Left ventricle myocardium inferior (tissue), 1 donor: ENCODE measurements around the gene GPC6. TPM values are rescaled to one million over a fixed set of nuclear protein-coding genes. Genes with fewer than 3 reads are reported as not detected.

Source experiments
- DNase-seq: peaks from one replicate; pipeline ENCODE4 v3.0.0-alpha.2; 2020
- H3K27ac ChIP-seq: fragments of 200-600 bp; replicated peaks from 2 replicates; pipeline ENCODE4 v1.8.0; 2021
- H3K27me3 ChIP-seq: fragments of 200-600 bp; 2 replicates; pipeline ENCODE4 v1.8.0; 2021; ENCODE audit warnings: low read depth
- H3K36me3 ChIP-seq: fragments of 200-600 bp; 2 replicates; pipeline ENCODE4 v1.8.0; 2021
- H3K4me1 ChIP-seq: fragments of 200-600 bp; 2 replicates; pipeline ENCODE4 v1.8.0; 2021
- H3K4me3 ChIP-seq: fragments of 200-600 bp; 2 replicates; pipeline ENCODE4 v1.8.0; 2021; ENCODE audit warnings: mild to moderate bottlenecking, moderate library complexity
- H3K9me3 ChIP-seq: fragments of 200-600 bp; replicated peaks from 2 replicates; pipeline ENCODE4 v1.8.0; 2021
- CTCF ChIP-seq: fragments of 200-600 bp; IDR thresholded peaks from 2 replicates; pipeline ENCODE4 v1.8.0; 2021; ENCODE audit warnings: antibody characterized with exemption, mild to moderate bottlenecking, borderline replicate concordance
- intact Hi-C: fragments of 100-400 bp; cut with micrococcal nuclease; formaldehyde crosslinking; loops from one replicate; pipeline ENCODE4 v1.11.0; 2022
- total RNA-seq: library from RNA; stranded (reverse); fragmentation: NEBNext Ultra II Directional; extraction: Animal tissue kit (Norgen Biotek cat#: 25700); gene quantifications from one replicate; pipeline ENCODE4 v1.2.1, GENCODE V29; 2021
- donor health status: DM: no; HTN: yes; CAD: no; lungs with severe emphysema.

The GPC6 gene
- total RNA-seq, 1 donor from 2014 or later = 1.8 TPM

- no peaks in the 10 kb centered on the region for H3K36me3 ChIP-seq
- H3K4me1 ChIP-seq = no peaks in the 10 kb centered on the region
- no peaks in the 10 kb centered on the region for H3K9me3 ChIP-seq
- no peaks in the 10 kb centered on the region for H3K27me3 ChIP-seq
- no peak overlapping the region for H3K4me3 ChIP-seq
- no peak overlapping the region for H3K27ac ChIP-seq
- no peak for DNase-seq
- intact Hi-C loops = no loop called here
- TF ChIP-seq CTCF = no peak
These were observed 80.5 kb downstream of the GPC6 start for GRCh38 chr13:93307136-93307535.

GRCh38 chr13:93307651-93308050 lies 81.0 kb downstream of the GPC6 start:
- Histone ChIP-seq H3K9me3 (no peaks in the 10 kb centered on the region), H3K27me3 (no peaks in the 10 kb centered on the region), H3K4me3 (no peak overlapping the region), H3K27ac (no peak overlapping the region), H3K4me1 (no peaks in the 10 kb centered on the region), H3K36me3 (no peaks in the 10 kb centered on the region)
- no peak for DNase-seq
- intact Hi-C loops = no loop called here
- TF ChIP-seq CTCF = no peak

GRCh38 chr13:93309886-93310523 lies 83.4 kb downstream of the GPC6 start:
- Histone ChIP-seq H3K27me3 (no peaks in the 10 kb centered on the region), H3K27ac (no peak overlapping the region), H3K36me3 (no peaks in the 10 kb centered on the region), H3K4me1 (no peaks in the 10 kb centered on the region), H3K9me3 (no peaks in the 10 kb centered on the region), H3K4me3 (no peak overlapping the region)
- TF ChIP-seq CTCF = no peak
- DNase-seq = no peak
- intact Hi-C loops = no loop called here

- Histone ChIP-seq H3K4me1 (no peaks in the 10 kb centered on the region), H3K27me3 (no peaks in the 10 kb centered on the region), H3K27ac (no peak overlapping the region), H3K4me3 (no peak overlapping the region), H3K9me3 (no peaks in the 10 kb centered on the region), H3K36me3 (no peaks in the 10 kb centered on the region)
- intact Hi-C loops = no loop called here
- no peak for DNase-seq
- TF ChIP-seq CTCF = no peak
These were observed 90.2 kb downstream of the GPC6 start for GRCh38 chr13:93316841-93317240.

GRCh38 chr13:93318534-93319254 lies 92.1 kb downstream of the GPC6 start:
- H3K4me1 ChIP-seq = no peaks in the 10 kb centered on the region
- no peak for TF ChIP-seq CTCF
- peaks cover 3% of the 10 kb centered on the region for H3K9me3 ChIP-seq
- H3K27ac ChIP-seq = no peak overlapping the region
- no peak for DNase-seq
- intact Hi-C loops = no loop called here
- H3K27me3 ChIP-seq = no peaks in the 10 kb centered on the region
- no peak overlapping the region for H3K4me3 ChIP-seq
- no peaks in the 10 kb centered on the region for H3K36me3 ChIP-seq
